NCI-H226 (cell line): ENCODE data around the gene ZFR.
A peak's percentile ranks its signal among the peaks of the same experiment; 100 is the strongest.
"Not testable (repeated sequence)": the region's sequence is repeated elsewhere in the genome, so short reads cannot be mapped to it uniquely, and the experiment has no call there.

Experiments
- DNase-seq: peaks from one replicate; pipeline ENCODE4 v3.0.0-alpha.2; 2015

Gene ZFR

DNA sequence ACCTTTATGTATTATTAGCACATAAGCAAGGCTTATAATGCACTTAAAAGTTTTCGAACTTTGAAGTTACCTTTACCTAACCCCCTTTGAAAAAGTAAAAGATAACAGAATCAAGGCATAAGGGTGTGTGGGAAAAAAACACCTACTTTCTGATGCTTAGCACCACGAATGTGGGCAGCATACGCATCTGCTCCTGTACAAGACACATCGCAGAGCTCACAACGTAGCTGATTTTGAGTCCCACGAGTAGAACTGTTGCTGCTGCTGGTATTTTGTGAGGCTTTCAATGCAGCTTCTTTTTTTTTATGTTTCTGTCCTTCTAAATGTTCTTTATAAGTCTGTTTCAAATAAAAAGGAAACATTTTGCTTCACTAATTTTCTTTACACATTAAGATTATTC lies 40.8 kb downstream of the ZFR start:
- no peak for DNase-seq

DNA sequence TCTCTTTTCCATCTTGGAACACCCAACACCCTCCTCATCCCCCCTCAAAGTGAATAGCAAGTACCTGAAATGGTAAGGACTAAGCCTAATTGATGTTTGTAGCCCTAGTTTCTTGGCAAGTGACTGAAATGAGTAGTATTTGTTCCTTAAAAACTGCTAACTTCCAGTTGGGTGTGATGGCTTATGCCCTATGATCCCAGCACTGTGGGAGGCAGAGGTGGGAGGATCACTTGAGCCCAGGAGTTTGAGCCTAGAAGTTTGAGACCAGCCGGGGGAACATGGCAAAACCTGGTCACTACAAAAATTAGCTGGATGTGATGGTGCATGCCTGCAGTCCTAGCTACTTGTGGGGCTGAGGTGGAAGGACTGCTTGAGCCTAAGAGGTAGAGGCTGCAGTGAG lies 44.1 kb downstream of the ZFR start:
- DNase-seq = no peak

DNA sequence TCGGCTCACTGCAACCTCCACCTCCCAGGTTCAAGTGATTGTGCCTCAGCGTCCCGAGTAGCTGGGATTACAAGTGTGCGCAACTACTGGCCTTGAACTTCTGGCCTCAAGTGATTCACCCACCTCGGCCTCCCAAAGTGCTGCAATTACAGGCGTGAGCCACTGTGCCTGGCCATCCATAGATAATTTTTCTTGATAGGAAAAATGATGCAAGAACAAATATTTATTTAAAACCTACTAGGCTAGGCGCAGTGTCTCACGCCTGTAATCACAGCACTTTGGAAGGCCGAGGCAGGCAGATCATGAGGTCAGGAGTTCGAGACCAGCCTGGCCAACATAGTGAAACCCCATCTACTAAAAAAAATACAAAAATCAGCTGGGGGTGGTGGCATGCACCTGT lies 45.8 kb downstream of the ZFR start:
- DNase-seq = not testable (repeated sequence)

DNA sequence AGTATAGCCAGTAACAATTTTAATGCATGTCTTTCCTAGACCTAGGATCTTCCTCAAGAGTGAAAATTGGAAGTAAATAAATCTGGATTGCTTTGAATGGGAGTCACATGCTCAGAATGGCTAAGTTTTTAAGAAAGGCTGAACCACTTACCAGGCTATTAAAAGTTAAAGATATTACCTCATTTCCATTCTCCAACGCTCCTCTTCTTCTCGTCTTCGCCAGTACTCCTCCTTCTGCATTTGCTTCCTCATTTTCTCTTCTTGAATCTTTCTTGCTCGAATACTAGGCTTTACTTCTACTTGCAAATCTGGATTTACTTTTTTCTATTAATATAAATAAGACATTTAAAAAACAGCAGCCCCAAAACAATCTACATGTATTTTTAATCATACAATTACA lies 49.6 kb downstream of the ZFR start:
- no peak for DNase-seq

DNA sequence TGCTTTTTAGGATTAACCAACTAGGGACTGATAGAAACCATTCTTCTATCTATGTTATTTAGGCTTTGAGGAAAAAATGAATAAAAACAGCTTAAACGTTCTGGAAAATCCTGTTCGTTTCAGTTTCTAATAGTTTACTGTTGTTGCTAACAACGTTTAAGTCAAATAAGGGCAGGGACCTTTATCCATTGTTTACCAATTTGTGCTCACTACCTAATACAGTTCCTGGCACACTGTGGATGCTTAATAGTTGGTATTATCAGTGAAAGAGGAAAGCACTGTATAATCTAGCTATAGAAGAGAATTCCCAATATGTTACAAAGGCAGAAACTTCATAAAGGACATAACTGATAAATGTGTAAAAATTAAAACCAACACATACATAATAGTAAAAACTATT lies 52.5 kb downstream of the ZFR start:
- DNase-seq = no peak

DNA sequence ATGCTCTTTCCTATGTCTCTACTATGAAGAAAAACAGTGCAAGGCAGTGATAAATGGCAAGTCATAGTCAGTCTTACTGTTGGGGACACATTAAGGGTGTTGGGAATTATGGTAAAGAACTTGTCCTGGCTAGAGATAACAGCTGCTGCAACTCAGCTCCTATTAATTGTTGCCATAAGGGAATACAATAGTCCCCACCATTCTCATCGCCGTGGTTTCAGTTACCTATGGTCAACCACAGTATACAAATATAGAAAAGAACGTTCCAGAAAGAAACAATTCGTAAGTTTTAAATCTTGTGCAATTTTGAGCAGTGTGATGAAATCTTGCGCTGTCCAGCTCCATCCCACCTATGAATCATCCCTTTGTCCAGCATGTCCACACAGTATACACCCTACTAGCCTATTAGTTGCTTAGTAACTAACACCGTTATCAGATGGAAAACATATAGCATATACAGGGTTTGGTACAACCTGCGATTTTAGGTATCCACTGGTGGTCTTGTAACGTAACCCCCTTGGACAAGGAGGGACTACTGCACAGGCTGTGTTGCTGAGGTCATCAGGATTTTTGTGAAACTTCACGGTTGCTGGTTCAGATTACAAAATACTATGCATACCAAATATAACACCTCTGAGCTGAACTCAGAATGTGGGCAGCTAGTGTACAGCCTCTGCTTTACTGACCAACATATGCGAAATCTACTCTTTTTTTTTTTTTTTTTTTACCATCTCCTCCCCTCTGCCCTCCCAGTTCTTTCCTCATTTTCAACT lies 53.5 kb downstream of the ZFR start:
- peak; percentile 90 for DNase-seq

DNA sequence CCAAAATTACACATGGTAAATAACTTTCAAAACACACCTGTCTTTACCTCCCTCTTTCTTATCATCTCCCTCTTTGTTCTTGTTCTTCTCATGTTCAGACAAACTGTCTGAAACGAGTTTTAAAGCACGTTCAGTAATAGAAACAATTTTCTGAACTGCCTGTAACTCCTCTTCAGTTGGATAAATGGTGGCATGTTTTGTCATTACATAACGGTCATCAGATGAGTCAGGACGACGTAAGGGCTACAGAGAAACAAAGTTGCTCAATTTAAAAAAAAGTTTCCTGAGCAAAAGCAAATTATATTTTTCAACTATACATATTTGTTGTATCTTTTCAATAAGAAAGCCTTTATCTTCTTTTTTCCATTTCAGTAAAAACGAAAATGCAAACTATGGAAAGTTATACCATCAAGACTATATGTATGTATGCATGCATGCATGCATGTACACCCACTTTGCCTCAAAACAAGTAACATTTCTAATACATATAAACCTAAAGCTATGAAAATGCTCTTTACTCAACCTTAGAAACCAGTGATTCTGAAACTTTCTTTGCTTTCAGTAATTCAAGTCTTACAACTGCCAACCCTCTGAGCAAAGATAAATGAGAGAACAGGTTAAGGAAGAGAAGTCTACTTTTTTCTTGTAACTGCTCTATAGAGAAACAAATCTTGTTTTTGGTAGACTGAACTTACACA lies 56.0 kb downstream of the ZFR start:
- no peak for DNase-seq

DNA sequence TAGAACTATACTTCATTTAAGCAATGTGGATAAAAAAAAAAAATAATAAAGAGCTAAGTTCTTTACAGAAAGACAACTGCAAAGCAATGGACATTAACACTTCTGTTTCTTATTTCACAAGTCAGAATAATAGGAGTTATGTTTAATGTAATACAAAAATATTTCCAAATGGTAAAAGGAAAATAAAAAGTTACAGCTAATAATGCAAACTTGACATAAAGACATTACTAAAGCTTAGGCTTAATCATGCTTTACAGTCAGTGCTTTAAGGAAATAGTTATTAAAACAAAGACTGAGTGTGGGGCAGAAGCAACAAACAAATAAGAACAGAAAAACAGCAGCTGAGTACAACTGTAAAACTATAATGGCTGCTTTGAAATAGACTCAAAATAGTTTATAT lies 56.7 kb downstream of the ZFR start:
- no peak for DNase-seq

DNA sequence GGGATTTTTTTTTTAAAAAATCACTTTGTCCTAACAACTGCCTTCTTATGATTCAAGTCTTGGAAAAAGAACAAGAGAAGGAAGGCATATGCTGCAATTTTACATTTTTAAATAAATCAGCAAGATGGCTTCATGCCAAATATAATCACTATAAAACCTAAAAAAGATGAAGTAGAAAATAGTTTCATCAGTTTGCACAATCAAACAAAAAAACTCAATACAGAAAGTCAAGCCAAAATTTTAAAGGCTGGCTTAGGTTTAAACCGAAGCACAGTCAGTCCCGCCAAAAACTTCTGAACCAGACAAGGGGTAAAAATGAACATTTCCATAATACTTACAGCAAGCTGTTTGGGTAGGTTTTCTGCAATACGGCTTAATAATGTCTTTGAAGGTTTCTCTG lies 57.3 kb downstream of the ZFR start:
- no peak for DNase-seq

DNA sequence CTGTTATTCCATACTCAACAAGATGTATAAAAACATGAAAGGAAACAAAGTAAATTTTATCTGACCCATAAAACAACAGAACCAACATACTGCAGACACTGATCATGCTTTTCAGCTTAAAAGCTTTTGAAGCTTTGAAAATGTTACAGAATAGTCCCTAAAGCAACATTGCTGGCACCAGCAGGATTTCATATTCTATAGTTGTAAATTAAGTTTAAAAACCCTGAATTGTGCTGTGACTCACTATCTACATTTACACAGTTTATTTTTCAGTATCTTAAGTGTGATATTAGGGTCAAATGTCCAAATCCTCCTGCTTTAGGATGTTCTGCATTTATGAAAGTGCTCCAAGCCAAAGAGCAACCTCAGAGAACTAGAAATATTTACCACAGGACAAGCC lies 59.9 kb downstream of the ZFR start:
- DNase-seq = no peak

DNA sequence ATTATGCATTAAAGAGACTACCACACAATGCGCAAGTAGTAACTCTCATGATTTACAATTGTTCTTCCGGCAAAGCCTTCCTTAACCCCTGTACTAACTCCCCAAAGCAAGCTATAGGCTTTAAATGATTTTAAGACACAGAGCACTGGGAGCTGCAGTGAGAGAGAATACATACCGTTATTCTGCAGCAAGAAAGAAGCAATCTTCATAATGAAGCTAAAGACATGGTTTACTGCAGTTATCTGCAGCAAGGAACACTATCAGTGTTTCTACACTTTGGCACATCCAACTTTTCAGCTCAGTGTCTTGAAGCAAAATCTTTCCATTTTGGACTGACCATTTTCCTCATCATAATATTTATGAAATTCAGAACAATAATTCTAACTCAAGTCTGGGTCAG lies 61.0 kb downstream of the ZFR start:
- no peak for DNase-seq

DNA sequence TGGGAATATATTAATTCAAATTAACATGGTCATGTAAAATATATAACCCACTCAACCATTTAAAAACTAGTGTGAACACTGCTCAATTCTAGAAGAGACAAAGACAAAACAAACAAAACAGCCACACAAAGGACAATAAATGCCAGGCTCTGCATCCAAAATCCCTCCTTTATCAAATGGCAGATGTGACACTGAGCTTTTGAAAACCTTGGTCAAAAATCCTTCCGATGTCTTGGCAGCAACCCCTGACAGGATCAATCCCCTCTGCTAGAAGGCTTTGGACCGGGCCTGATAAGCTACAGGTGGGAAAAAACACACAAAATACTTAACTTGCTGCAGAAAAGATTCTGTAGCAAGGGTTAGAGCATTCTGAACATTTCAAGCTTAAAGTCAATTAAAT lies 61.5 kb downstream of the ZFR start:
- DNase-seq = no peak

DNA sequence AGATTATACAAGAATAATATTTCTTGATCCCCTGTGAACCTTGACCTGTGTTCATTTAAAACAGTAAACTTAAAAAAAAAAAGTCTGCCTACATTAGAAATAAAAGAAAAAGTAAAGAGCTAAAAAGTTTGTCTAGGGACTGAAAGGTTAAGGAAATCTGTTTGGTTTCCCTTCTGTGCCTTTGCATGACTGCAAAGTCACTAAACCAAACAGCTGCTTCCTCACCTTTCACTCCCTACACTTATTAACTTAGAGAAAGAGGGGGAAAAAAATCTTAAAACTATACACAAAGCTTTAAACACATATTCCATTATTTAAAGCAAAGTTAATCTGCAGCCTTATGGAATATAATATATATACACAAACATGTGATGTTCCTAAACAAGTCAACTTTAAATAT lies 65.1 kb downstream of the ZFR start:
- no peak for DNase-seq

DNA sequence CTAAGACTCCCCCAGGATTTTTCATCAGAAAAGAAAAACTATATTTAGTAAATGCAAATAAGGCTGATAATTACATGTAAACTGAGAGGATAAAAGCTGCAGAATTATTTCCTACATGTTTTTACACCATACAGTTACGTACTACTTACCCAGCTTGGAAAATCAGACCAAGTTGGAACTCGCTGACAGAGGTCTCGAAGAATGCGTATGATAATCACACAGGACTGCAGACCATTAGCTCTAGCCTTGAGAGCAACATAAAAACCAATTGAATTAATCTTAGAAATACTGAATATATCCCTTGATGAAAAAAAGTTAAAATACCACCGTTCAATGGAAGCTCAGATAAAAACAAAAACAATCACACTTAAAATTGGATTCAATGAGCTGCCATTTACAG lies 65.6 kb downstream of the ZFR start:
- no peak for DNase-seq

DNA sequence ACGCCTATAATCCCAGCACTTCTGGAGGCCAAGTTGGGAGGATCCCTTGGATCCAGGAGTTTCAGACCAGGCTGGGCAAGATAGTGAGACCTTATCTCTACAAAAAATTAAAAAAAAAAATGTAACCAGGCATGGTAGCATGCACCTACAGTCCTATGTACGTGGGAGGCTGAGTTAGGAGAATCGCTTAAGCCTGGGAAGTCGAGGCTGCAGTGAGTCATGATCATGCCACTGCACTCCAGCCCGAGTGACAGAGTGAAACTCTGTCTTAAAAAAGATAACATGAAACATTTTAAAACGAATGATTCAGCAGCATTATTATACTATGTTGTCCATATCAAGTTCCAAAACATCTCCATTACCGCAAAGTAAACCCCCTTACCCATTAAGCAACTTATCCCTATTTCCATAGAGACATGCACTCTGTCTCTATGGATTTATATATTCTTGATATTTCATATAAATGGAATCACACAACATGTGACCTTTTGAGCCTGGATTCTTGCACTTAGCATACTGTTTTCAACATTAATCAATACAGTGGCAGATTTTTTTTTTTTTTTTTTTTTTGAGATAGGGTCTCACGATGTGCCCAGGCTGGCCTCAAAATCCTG lies 74.9 kb downstream of the ZFR start:
- DNase-seq = peak; percentile 26

DNA sequence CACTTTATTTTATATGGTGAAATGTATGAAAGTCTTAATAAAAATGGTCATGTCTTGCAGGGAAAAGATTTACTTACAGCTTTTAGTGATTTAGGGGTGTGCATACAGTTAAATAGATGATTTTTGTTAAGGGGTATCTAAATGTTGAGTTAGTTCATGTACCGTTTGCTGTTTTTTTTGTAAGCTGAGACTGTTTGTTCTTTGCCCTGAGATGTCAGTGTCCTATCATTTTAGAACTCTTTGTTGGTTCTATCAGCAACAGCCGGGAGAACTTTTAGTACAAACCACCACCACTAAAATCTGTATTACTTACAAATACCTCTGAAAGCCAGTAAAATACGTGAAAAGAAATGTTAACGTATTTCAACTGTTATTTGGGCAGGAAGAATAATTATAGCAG lies 75.5 kb downstream of the ZFR start:
- no peak for DNase-seq

DNA sequence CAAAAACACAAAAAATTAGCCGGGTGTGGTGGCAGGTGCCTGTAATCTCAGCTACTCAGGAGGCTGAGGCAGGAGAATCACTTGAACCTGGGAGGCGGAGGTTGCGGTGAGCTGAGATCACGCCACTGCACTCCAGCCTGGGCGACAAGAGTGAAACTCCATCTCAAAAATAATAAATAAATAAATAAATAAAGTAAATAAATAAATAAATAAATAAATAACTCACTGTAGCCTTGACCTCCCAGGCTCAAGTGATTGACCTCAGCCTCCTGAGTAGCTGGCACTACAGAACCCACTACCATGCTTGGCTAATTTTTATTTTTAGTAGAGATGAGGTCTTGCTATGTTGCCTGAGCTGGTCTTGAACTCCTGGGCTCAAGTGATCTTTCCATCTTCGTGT lies 77.3 kb downstream of the ZFR start:
- DNase-seq = not testable (repeated sequence)

DNA sequence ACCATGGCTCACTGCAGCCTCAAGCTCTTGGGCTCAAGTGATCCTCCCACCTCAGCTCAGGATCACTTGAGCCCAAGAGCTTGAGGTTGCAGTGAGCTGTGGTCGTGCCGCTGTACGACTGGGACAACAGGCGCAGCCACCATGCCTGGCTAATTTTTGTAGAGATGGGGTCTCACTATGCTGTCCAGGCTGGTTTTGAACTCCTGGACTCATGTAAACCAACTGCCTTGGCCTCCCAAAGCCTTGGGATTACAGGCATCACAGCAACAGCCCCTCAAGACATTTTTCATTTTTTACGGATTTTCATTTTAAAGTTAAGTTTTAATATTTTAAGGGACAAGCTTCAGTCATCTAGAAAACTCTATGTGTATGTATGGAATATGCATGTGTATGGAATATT lies 78.9 kb downstream of the ZFR start:
- DNase-seq = no peak

DNA sequence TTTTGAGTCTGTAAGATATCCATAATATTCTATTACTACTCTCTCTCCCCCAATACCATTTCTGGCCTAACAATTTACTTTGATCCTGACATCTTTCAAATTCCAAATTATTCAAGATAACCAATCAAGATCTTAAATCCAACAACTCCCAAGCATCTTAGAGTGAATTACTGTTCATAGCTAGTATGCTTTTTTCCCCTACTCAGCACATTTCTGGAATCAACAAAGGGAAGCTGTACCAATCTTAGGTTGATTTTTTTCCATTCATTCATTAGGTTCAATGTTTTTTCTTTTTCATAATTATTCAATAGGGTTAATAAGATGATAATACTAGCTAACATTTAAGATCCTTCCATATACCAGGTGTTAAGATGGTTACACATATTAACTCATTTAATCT lies 81.5 kb downstream of the ZFR start:
- DNase-seq = no peak

DNA sequence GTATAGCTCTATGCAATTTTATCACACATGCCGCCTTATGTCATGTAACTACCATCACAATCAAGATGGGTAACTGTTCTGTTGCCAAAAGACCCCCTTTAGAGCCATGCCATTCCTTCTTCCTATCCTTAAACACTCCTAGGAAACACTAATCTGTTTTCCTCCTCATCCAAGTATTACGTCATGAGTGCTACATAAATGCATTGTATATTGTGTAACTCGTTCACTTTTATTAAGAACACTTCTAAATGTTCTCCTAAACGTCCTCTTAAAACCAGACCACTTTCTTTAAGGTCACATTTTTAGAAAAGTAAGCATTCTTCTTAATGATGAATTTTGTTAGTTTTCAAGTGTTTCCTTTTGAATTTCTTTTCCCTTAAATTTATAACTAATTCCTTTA lies 82.0 kb downstream of the ZFR start:
- no peak for DNase-seq

DNA sequence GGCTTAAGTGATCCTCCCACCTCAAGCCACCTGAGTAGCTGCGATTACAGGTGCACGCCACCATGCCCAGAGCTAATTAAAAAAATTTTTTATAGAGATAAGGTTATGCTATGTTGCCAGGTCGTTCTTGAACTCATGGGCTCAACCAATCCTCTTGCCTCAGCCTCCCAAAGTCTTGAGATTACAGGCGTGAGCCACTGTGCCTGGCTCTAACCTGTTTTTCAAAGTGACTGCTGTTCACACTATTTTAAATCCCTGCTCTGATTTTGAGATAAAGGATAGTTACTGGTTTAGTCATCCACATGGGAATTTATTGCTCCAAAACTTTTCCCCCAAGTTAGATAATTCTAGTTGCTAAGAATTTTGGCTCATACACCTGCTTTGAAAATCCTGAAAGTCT lies 83.6 kb downstream of the ZFR start:
- peak; percentile 36 for DNase-seq

DNA sequence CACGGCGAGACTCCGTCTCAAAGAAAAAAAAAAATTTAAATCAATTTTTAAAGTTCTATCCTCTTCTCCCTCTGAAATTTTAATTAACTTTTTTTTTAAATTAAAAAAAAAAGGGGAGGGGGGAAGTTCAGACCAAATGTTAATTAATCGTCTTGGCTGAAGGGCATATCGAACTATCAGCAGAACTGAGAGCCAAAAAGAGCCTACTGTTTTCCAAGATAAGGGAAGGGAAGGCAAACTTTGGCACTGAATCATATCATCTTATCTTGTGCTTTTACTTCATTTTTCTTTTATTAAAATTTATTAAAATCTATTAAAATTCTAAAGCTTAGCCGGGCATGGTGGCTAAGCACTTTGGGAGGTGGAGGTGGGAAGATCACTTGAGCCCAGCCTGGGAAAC lies 85.9 kb downstream of the ZFR start:
- no peak for DNase-seq

DNA sequence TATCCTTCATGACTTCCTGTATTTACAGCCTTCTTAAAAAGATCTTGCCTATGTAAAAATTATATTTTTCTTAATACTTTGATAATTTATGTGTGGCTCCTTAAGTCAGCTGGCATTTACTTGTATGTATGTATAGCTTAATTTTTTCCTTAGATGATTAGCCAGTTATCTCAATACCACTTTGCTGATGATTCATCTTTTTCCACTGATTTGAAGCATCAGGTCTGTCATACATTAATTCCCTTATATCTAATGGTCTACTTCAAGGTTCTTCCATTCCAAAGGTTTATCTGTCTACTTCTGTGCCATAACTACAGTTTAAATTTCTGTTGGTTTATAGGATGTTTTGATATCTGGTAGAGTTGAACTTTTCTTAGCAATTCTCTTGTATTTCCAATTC lies 86.9 kb downstream of the ZFR start:
- DNase-seq = no peak

DNA sequence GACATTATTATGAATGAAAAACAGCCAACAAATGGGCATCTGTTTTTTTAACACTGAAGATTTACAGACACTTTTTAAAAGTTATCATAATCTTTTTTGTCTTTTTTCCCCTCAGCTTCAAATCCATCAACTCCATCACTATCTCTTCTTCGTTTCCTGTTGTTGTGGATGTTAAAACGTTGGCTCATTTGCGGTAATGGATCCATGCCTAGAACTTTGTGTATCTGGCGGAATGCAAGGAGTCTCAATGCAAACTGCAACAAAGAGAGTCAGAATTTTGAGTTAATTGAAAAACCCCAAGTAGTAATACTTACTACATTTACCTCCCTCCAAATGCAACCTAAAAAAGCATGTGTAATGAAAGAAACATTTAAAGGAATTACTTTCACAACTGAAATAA lies 88.9 kb downstream of the ZFR start:
- DNase-seq = no peak

DNA sequence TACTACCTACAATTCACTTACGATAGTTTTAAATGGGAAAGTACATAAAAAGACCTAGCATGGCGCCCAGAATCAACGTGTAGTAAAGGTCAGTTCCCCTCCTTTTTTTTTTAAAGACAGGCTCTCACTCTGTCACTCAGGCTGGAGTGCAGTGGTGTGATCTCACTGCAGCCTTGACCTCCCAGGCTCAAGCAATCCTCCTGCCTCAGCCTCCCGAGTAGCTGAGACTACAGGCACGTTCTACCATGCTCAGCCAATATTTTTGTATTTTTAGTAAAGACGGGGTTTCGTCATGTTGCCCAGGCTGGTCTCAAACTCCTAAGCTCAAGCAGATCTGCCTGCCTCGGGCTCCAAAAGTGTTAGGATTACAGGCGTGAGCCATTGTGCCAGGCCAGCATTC lies 91.1 kb downstream of the ZFR start:
- no peak for DNase-seq
